Skin epidermis (tissue), 12 donors: ENCODE data around the gene RABGEF1.
A peak's percentile ranks its signal among the peaks of the same experiment; 100 is the strongest.
"Not testable (repeated sequence)": the region's sequence is repeated elsewhere in the genome, so short reads cannot be mapped to it uniquely, and the experiment has no call there.

ENCODE experiments used
- H3K27ac ChIP-seq, 21 experiments: fragments of 200-600 bp; sonication (generic) in 11 of 21; one replicate each; pipeline ENCODE4 v1.5.0; 2020; ENCODE audit warnings: mild to moderate bottlenecking in 3 of 21, inconsistent platforms in 2 of 21, moderate library complexity in 2 of 21
- H3K4me3 ChIP-seq, 7 experiments: fragments of 200-600 bp; sonication (generic) in 2 of 7; one replicate each; pipeline ENCODE4 v1.5.0; 2020; ENCODE audit warnings: inconsistent platforms in 2 of 7, mild to moderate bottlenecking in 2 of 7, moderate library complexity in 1 of 7

Gene RABGEF1

GRCh38 chr7:66758950-66759628 is 18.6 kb downstream of the RABGEF1 start:
- Histone ChIP-seq H3K4me3 (no peak overlapping the region), H3K27ac (peak overlapping the region in 3 of 21 experiments; percentile 6 to 65 (median 47))

- H3K27ac ChIP-seq, H3K4me3 ChIP-seq: not testable (repeated sequence)
Measured at GRCh38 chr7:66763183-66763582, 22.6 kb downstream of the RABGEF1 start.

GRCh38 chr7:66763633-66764355 is 23.3 kb downstream of the RABGEF1 start:
- H3K4me3 ChIP-seq, H3K27ac ChIP-seq: not testable (repeated sequence)

GRCh38 chr7:66764905-66765304 is 24.4 kb downstream of the RABGEF1 start:
- H3K27ac ChIP-seq, H3K4me3 ChIP-seq: not testable (repeated sequence)

- H3K4me3 ChIP-seq, H3K27ac ChIP-seq: not testable (repeated sequence)
Measured at GRCh38 chr7:66765322-66766025, 24.9 kb downstream of the RABGEF1 start.

GRCh38 chr7:66766041-66766440 is 25.5 kb downstream of the RABGEF1 start:
- H3K4me3 ChIP-seq = no peak overlapping the region
- H3K27ac ChIP-seq = no peak overlapping the region

- not testable (repeated sequence) for H3K27ac ChIP-seq, H3K4me3 ChIP-seq
Measured at GRCh38 chr7:66767486-66767885, 27.0 kb downstream of the RABGEF1 start.

GRCh38 chr7:66768865-66769832 is 28.6 kb downstream of the RABGEF1 start:
- Histone ChIP-seq H3K27ac (no peak overlapping the region), H3K4me3 (no peak overlapping the region)

- Histone ChIP-seq H3K4me3 (no peak overlapping the region), H3K27ac (no peak overlapping the region)
Measured at GRCh38 chr7:66769833-66770512, 29.4 kb downstream of the RABGEF1 start.

- H3K27ac ChIP-seq = no peak overlapping the region
Measured at GRCh38 chr7:66771795-66772194, 31.3 kb downstream of the RABGEF1 start.

GRCh38 chr7:66773744-66774143 is 33.2 kb downstream of the RABGEF1 start:
- not testable (repeated sequence) for H3K27ac ChIP-seq, H3K4me3 ChIP-seq

More at GRCh38 chr7:66771795-66772194, 31.3 kb downstream of the RABGEF1 start:
- H3K4me3 ChIP-seq = no peak overlapping the region

GRCh38 chr7:66776383-66776782 is 35.9 kb downstream of the RABGEF1 start:
- not testable (repeated sequence) for H3K27ac ChIP-seq, H3K4me3 ChIP-seq

GRCh38 chr7:66776800-66777442 is 36.4 kb downstream of the RABGEF1 start:
- Histone ChIP-seq H3K4me3 (no peak overlapping the region), H3K27ac (no peak overlapping the region)

- H3K27ac ChIP-seq = no peak overlapping the region
- no peak overlapping the region for H3K4me3 ChIP-seq
Measured at GRCh38 chr7:66778201-66778600, 37.7 kb downstream of the RABGEF1 start.

- Histone ChIP-seq H3K4me3 (no peak overlapping the region), H3K27ac (no peak overlapping the region)
Measured at GRCh38 chr7:66779669-66780409, 39.3 kb downstream of the RABGEF1 start.

GRCh38 chr7:66781408-66782090 is 41.0 kb downstream of the RABGEF1 start:
- no peak overlapping the region for H3K4me3 ChIP-seq
- no peak overlapping the region for H3K27ac ChIP-seq

GRCh38 chr7:66782875-66783274 is 42.3 kb downstream of the RABGEF1 start:
- H3K4me3 ChIP-seq, H3K27ac ChIP-seq: not testable (repeated sequence)
